ENCODE measurements around the gene FLT1.

Gene FLT1

DNA sequence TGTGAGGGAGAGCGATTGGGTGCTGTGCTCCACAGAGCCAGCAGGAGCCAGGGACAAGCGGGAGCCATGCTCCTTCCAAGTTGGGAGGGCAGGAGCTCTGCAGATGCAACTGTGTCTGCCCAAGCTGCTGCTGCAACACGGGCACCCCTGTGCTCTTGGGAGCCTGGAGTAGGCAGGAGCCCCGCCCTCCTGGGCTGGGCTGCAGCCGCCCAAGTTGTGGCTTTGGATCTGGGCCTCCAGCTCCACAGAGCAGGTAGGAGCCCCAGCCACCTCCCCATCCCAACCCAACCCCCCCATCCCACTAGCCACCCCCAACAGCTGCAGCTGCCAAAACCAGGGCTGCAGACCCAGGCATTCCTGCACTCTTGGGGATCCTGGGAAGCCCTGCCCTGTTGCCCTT lies 39.9 kb upstream of the FLT1 start:
- TF ChIP-seq SIN3A (IDR thresholded peaks at IDR 0.05; ENCODE audit: borderline replicate concordance, insufficient read depth, low read length), result no peak
- no peak for TF ChIP-seq POLR2AphosphoS5 (IDR thresholded peaks at IDR 0.05; ENCODE audit: low read depth, low read length)
- no peak for TF ChIP-seq FOXP2 (optimal IDR thresholded peaks at IDR 0.05; ENCODE audit: borderline replicate concordance, extremely low read depth, extremely low read length, insufficient read depth)
- no peak for TF ChIP-seq TAF1 (IDR thresholded peaks at IDR 0.05; ENCODE audit: borderline replicate concordance, insufficient read depth, low read length)
- TF ChIP-seq, protein P1, sequence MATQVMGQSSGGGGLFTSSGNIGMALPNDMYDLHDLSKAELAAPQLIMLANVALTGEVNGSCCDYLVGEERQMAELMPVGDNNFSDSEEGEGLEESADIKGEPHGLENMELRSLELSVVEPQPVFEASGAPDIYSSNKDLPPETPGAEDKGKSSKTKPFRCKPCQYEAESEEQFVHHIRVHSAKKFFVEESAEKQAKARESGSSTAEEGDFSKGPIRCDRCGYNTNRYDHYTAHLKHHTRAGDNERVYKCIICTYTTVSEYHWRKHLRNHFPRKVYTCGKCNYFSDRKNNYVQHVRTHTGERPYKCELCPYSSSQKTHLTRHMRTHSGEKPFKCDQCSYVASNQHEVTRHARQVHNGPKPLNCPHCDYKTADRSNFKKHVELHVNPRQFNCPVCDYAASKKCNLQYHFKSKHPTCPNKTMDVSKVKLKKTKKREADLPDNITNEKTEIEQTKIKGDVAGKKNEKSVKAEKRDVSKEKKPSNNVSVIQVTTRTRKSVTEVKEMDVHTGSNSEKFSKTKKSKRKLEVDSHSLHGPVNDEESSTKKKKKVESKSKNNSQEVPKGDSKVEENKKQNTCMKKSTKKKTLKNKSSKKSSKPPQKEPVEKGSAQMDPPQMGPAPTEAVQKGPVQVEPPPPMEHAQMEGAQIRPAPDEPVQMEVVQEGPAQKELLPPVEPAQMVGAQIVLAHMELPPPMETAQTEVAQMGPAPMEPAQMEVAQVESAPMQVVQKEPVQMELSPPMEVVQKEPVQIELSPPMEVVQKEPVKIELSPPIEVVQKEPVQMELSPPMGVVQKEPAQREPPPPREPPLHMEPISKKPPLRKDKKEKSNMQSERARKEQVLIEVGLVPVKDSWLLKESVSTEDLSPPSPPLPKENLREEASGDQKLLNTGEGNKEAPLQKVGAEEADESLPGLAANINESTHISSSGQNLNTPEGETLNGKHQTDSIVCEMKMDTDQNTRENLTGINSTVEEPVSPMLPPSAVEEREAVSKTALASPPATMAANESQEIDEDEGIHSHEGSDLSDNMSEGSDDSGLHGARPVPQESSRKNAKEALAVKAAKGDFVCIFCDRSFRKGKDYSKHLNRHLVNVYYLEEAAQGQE (IDR thresholded peaks at IDR 0.05; ENCODE audit: insufficient read depth in 1 of 2, low read depth in 2 of 2, low read length in 2 of 2), result no peak

DNA sequence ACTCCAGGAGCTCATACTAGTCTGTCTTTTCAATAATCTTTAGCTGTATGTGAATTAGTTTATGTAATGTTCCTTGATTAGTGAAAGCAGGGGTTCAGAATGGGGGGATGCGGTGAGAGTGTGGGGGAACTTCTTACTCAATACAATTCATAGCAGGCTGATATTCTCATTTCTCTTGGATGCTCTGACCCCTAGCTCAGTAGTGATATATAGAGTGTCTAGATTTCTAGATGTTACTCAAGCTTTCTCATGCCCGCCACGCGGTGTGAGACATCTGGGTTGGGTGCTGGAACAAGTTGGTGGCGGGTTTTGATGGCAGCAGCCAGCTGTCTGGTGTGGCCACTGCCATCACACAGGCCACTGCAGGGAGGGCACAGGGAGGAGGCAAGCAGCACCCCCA lies 39.3 kb upstream of the FLT1 start:
- TF ChIP-seq FOXP2 (optimal IDR thresholded peaks at IDR 0.05; ENCODE audit: borderline replicate concordance, extremely low read depth, extremely low read length, insufficient read depth), result no peak
- no peak for TF ChIP-seq SIN3A (IDR thresholded peaks at IDR 0.05; ENCODE audit: borderline replicate concordance, insufficient read depth, low read length)
- TF ChIP-seq, protein P1 (IDR thresholded peaks at IDR 0.05; ENCODE audit: insufficient read depth in 1 of 2, low read depth in 2 of 2, low read length in 2 of 2), result no peak

DNA sequence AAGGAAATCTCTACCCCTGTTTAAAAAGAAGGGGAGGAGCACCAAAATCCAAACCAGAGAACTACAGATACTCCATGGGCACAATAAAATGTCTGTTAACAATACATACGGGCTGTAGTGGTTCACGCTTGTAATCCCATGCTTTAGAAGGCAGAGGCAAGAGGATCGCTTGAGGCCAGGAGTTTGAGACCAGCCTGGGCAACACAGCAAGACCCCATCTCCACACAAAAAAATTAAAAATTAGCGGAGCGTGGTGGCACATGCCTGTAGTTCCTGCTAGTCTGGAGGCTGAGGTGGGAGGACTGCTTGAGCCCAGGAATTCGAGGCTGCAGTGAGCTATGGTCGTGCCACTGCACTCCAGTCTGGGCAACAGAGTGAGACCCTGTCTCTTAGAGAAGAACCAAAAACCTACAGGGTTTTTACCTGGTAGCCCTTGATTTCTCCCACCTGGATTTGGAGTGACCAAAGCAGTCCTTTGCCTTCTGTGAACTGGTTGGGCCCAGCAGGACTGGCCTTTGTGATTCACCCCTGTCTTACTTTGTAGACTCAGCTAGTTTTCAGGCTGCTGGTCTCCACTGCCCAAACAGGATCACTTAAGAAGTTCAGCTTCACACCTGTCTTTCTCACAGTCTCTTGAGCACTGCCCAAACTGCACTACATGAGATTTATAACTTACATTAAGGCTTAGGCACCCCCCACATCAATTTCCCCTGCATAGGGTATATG lies 38.7 kb upstream of the FLT1 start:
- TF ChIP-seq TAF1 (IDR thresholded peaks at IDR 0.05; ENCODE audit: borderline replicate concordance, insufficient read depth, low read length) (no peak), POLR2AphosphoS5 (IDR thresholded peaks at IDR 0.05; ENCODE audit: low read depth, low read length) (no peak), FOXP2 (optimal IDR thresholded peaks at IDR 0.05; ENCODE audit: borderline replicate concordance, extremely low read depth, extremely low read length, insufficient read depth) (no peak), SIN3A (IDR thresholded peaks at IDR 0.05; ENCODE audit: borderline replicate concordance, insufficient read depth, low read length) (no peak)
- TF ChIP-seq, protein P1 (IDR thresholded peaks at IDR 0.05; ENCODE audit: insufficient read depth in 1 of 2, low read depth in 2 of 2, low read length in 2 of 2), result no peak

DNA sequence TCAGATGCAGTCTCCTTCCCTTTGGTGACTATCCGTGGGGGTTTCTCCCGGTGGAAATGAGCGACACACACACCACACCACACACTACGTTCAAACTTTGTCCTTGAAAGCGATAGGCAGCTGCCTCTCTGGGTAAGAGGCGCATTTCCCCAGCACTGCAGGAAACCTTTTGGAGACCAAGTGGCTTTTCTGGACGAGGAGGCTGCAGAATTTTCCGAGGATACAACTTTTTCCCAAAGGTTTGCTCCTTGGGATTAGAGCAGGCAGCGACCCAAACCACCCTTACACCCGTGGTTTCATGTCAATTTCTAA lies 38.2 kb upstream of the FLT1 start:
- TF ChIP-seq TAF1 (IDR thresholded peaks at IDR 0.05; ENCODE audit: borderline replicate concordance, insufficient read depth, low read length), result no peak
- no peak for TF ChIP-seq SIN3A (IDR thresholded peaks at IDR 0.05; ENCODE audit: borderline replicate concordance, insufficient read depth, low read length)
- TF ChIP-seq, protein P1 (IDR thresholded peaks at IDR 0.05; ENCODE audit: insufficient read depth in 1 of 2, low read depth in 2 of 2, low read length in 2 of 2), result no peak
- no peak for TF ChIP-seq FOXP2 (optimal IDR thresholded peaks at IDR 0.05; ENCODE audit: borderline replicate concordance, extremely low read depth, extremely low read length, insufficient read depth)
- no peak for TF ChIP-seq POLR2AphosphoS5 (IDR thresholded peaks at IDR 0.05; ENCODE audit: low read depth, low read length)
